IMR-90 (cell line): ENCODE data around the gene GALP. TPM values are rescaled to one million over a fixed set of nuclear protein-coding genes. Genes with fewer than 3 reads are reported as not detected.

ENCODE experiments used
- ATAC-seq: fragments of 200-7000 bp; cut with Tn5 transposase; 2 replicates; pipeline ENCODE4 v1.9.1; 2020; ENCODE audit warnings: low read depth, mild to moderate bottlenecking, moderate library complexity
- BruUV-seq: library from RNA; stranded (reverse); fragments of 400-500 nt; replicated peaks from 2 replicates; lab custom pipeline; 2021; lab: Mats Ljungman, UMichigan
- CTCF ChIA-PET: fragments of 300-600 bp; formaldehyde crosslinking; extraction: SDS; loops from one replicate; lab custom pipeline; 2021; ENCODE audit warnings: antibody characterized with exemption; lab: Yijun Ruan, JAX
- POLR2A ChIA-PET: fragments of 300-600 bp; sonication (Branson Sonifier 250); formaldehyde crosslinking; loops from one replicate; lab custom pipeline; 2022; ENCODE audit warnings: antibody characterized with exemption; ENCODE audit not compliant: unreplicated experiment; lab: Charles Lee
- DNase-seq: peaks from one replicate; pipeline ENCODE4 v3.0.0; 2013
- H2AFZ ChIP-seq: replicated peaks from 2 replicates; pipeline ENCODE3; 2013; ENCODE audit warnings: low read length, mild to moderate bottlenecking; ENCODE audit not compliant: poor library complexity
- H2AK5ac ChIP-seq: 2 replicates; pipeline ENCODE4 v1.6.1; 2013; ENCODE audit warnings: low read depth, low read length, inconsistent platforms
- H2AK9ac ChIP-seq: replicated peaks from 2 replicates; pipeline ENCODE3; 2013; ENCODE audit warnings: mild to moderate bottlenecking, low read depth, low read length, moderate library complexity; ENCODE audit not compliant: poor library complexity
- H2BK120ac ChIP-seq: 2 replicates; pipeline ENCODE4 v1.6.1; 2013; ENCODE audit warnings: low read depth, low read length, inconsistent platforms
- H2BK15ac ChIP-seq: 3 replicates; pipeline ENCODE4 v1.6.1; 2013; ENCODE audit warnings: low read depth, low read length, inconsistent platforms
- H2BK20ac ChIP-seq: 2 replicates; pipeline ENCODE4 v1.6.1; 2013; ENCODE audit warnings: low read depth, mild to moderate bottlenecking, inconsistent platforms, low read length, moderate library complexity
- H2BK5ac ChIP-seq: 2 replicates; pipeline ENCODE4 v1.6.1; 2013; ENCODE audit warnings: mild to moderate bottlenecking, low read depth, low read length, inconsistent platforms; ENCODE audit not compliant: poor library complexity, severe bottlenecking
- H3K14ac ChIP-seq: replicated peaks from 2 replicates; pipeline ENCODE4 v1.6.1; 2013; ENCODE audit warnings: low read depth, low read length, inconsistent platforms
- H3K18ac ChIP-seq: 2 replicates; pipeline ENCODE4 v1.6.1; 2013; ENCODE audit warnings: low read depth, low read length, control low read depth
- H3K23ac ChIP-seq: 2 replicates; pipeline ENCODE4 v1.6.1; 2013; ENCODE audit warnings: low read depth, low read length, inconsistent platforms
- H3K27ac ChIP-seq: 2 replicates; pipeline ENCODE4 v1.5.1; 2013; ENCODE audit warnings: mild to moderate bottlenecking, control low read depth, low read length; ENCODE audit not compliant: insufficient read depth
- H3K27me3 ChIP-seq: 2 replicates; pipeline ENCODE4 v1.6.1; 2013; ENCODE audit warnings: low read length; ENCODE audit not compliant: control insufficient read depth, insufficient read depth
- H3K36me3 ChIP-seq: 2 replicates; pipeline ENCODE4 v1.6.1; 2013; ENCODE audit warnings: low read length, mixed read lengths; ENCODE audit not compliant: control insufficient read depth, insufficient read depth
- H3K4ac ChIP-seq: 2 replicates; pipeline ENCODE4 v1.6.1; 2013; ENCODE audit warnings: low read depth, low read length, inconsistent platforms
- H3K4me1 ChIP-seq: 2 replicates; pipeline ENCODE4 v1.6.1; 2013; ENCODE audit warnings: low read length, mixed read lengths; ENCODE audit not compliant: control insufficient read depth, insufficient read depth
- H3K4me2 ChIP-seq: 2 replicates; pipeline ENCODE4 v1.6.1; 2013; ENCODE audit warnings: low read depth, mild to moderate bottlenecking, control low read depth, low read length, moderate library complexity
- H3K4me3 ChIP-seq: 2 replicates; pipeline ENCODE4 v1.5.1; 2013; ENCODE audit warnings: low read depth, mild to moderate bottlenecking, control low read depth, low read length, moderate library complexity; ENCODE audit not compliant: insufficient read depth
- H3K56ac ChIP-seq: 2 replicates; pipeline ENCODE4 v1.6.1; 2013; ENCODE audit warnings: low read length, inconsistent platforms; ENCODE audit not compliant: insufficient read depth; ENCODE audit errors: extremely low read depth
- H3K79me1 ChIP-seq, 2 experiments: 2 replicates each; pipeline ENCODE4 v1.6.1; 2013; ENCODE audit warnings: low read length in 2 of 2, inconsistent platforms in 1 of 2, low read depth in 1 of 2
- H3K9ac ChIP-seq: 2 replicates; pipeline ENCODE4 v1.6.1; 2013; ENCODE audit warnings: low read depth, low read length, control low read depth
- H3K9me1 ChIP-seq: 2 replicates; pipeline ENCODE4 v1.6.1; 2013; ENCODE audit warnings: low read length, inconsistent platforms; ENCODE audit not compliant: insufficient read depth
- H3K9me3 ChIP-seq: 2 replicates; pipeline ENCODE4 v1.6.1; 2013; ENCODE audit warnings: low read length; ENCODE audit not compliant: control insufficient read depth, insufficient read depth
- H4K20me1 ChIP-seq: 2 replicates; pipeline ENCODE4 v1.6.1; 2013; ENCODE audit warnings: low read length, inconsistent platforms; ENCODE audit not compliant: insufficient read depth
- H4K5ac ChIP-seq: 2 replicates; pipeline ENCODE4 v1.6.1; 2013; ENCODE audit warnings: mild to moderate bottlenecking, low read depth, low read length, control low read depth
- H4K8ac ChIP-seq, 2 experiments: 2 replicates each; pipeline ENCODE4 v1.6.1; 2013; ENCODE audit warnings: low read depth in 2 of 2, low read length in 2 of 2, control low read depth in 1 of 2, inconsistent platforms in 1 of 2
- H4K91ac ChIP-seq: 2 replicates; pipeline ENCODE4 v1.6.1; 2013; ENCODE audit warnings: low read depth, low read length, inconsistent platforms; ENCODE audit not compliant: insufficient read depth
- RAD21 ChIP-seq: IDR thresholded peaks from 2 replicates; pipeline ENCODE4 v1.6.1; 2012; ENCODE audit warnings: low read length, improper control_type of control experiment
- RCOR1 ChIP-seq: IDR thresholded peaks from 2 replicates; pipeline ENCODE4 v1.6.1; 2012; ENCODE audit warnings: mild to moderate bottlenecking, low read length, improper control_type of control experiment; ENCODE audit not compliant: insufficient replicate concordance
- WGBS, 2 experiments: methylation state at CpG; one replicate each; pipeline versions ENCODE4 v1.1.5 to v1.1.7; 2013; ENCODE audit warnings: missing lambda C conversion rate in 2 of 2; ENCODE audit not compliant: insufficient read length in 1 of 2; ENCODE audit errors: extremely low coverage in 2 of 2; 5-methylcytosine and 5-hydroxymethylcytosine counted together
- dilution Hi-C: fragments of 300-500 bp; cut with HindIII; formaldehyde crosslinking; loops from one replicate; pipeline ENCODE4 v1.14.3; 2018; ENCODE audit warnings: low sequenced_read_pairs; ENCODE audit not compliant: unreplicated experiment
- in situ Hi-C: fragments of 300-500 bp; cut with MboI; formaldehyde crosslinking; loops from 3 replicates; pipeline ENCODE4 v1.14.3; 2019; ENCODE audit warnings: low sequenced_read_pairs, inconsistent platforms, mixed read lengths
- intact Hi-C: fragments of 100-400 bp; cut with micrococcal nuclease; formaldehyde crosslinking; loops from 2 replicates; pipeline ENCODE4 v1.10.0; 2022
- polyA plus RNA-seq, 3 experiments: library from polyadenylated mRNA; depleted of rRNA; stranded (reverse); fragments of >200 nt; gene quantifications; 2 replicates each; pipeline ENCODE4 v1.2.3, GENCODE V29; 2012; ENCODE audit warnings: low replicate concordance in 1 of 3
- total RNA-seq: library from RNA; depleted of rRNA; stranded (reverse); fragments of >200 nt; gene quantifications from 2 replicates; pipeline ENCODE4 v1.2.3, GENCODE V29; 2012

Gene GALP
- total and polyA plus RNA-seq, 2 of the 4 experiments (the other 2 are of a cell fraction) = not detected

GRCh38 chr19:56138069-56138468 is 37.7 kb upstream of the GALP start:
- Histone ChIP-seq H3K4me1 (peaks cover 7% of the 10 kb centered on the region; the same call in 1 of the 2 replicates), H2AK5ac (no peak overlapping the region), H2AK9ac (no peak overlapping the region), H3K27ac (no peak overlapping the region), H4K5ac (no peak overlapping the region), H2AFZ (no peak overlapping the region), H2BK120ac (no peak overlapping the region), H4K8ac (no peak overlapping the region), H3K9me3 (no peaks in the 10 kb centered on the region), H3K4me3 (no peak overlapping the region), H3K36me3 (peaks cover 4% of the 10 kb centered on the region; the same call in 1 of the 2 replicates), H4K20me1 (peaks cover 3% of the 10 kb centered on the region; the same call in 1 of the 2 replicates), H3K79me1 (peaks cover 16 to 17% of the 10 kb centered on the region in 2 experiments), H2BK15ac (no peak overlapping the region), H3K4me2 (no peak overlapping the region), H3K18ac (no peak overlapping the region), H2BK5ac (no peak overlapping the region), H3K4ac (no peak overlapping the region), H3K23ac (no peak overlapping the region), H3K9ac (no peak overlapping the region), H3K27me3 (no peaks in the 10 kb centered on the region), H4K91ac (no peak overlapping the region), H3K9me1 (peaks cover 15% of the 10 kb centered on the region), H3K56ac (no peak overlapping the region), H2BK20ac (no peak overlapping the region), H3K14ac (no peak overlapping the region)
- intact Hi-C loops (no loop called here), in situ Hi-C loops (loop anchor here (25.0 kb wide), 2 partner anchors 451 to 1676 kb away; partner anchors contain the start of genes CDC42EP5, EPN1 and LENG9), dilution Hi-C loops (no loop called here)
- DNase-seq (no peak), ATAC-seq (no peak)
- ChIA-PET POLR2A (no interaction called here), CTCF (no interaction called here)
- BruUV-seq = no TSS peak
- 80% methylated on average over 1 of the region's 3 CpGs; no CpG with 5 or more reads in 1 of the 2 experiments for WGBS, 2 experiments
- TF ChIP-seq RAD21 = no peak
- TF ChIP-seq RCOR1 = no peak
